Smooth muscle cell (in vitro differentiated cells): ENCODE results near the gene TBC1D22A. TPM values are rescaled to one million over a fixed set of nuclear protein-coding genes. Genes with fewer than 3 reads are reported as not detected.

Experiments
- DNase-seq: peaks from one replicate; lab custom pipeline; 2025; ENCODE audit not compliant: unreplicated experiment; lab: John Stamatoyannopoulos, UW
- H2AFZ ChIP-seq: fragments of 200-600 bp; sonication (generic); 2 replicates; pipeline ENCODE4 v1.6.0; 2016; ENCODE audit warnings: antibody characterized with exemption, low read depth, mild to moderate bottlenecking
- H3F3A ChIP-seq: fragments of 200-600 bp; sonication (generic); 2 replicates; pipeline ENCODE4 v1.6.0; 2017; ENCODE audit warnings: antibody characterized with exemption, low read depth
- H3K27ac ChIP-seq: fragments of 200-600 bp; sonication (generic); 2 replicates; pipeline ENCODE4 v1.5.1; 2016; ENCODE audit warnings: low read depth, mild to moderate bottlenecking
- H3K27me3 ChIP-seq: fragments of 200-600 bp; sonication (generic); 2 replicates; pipeline ENCODE4 v1.6.1; 2016; ENCODE audit warnings: low read depth, mild to moderate bottlenecking
- H3K36me3 ChIP-seq: fragments of 200-600 bp; sonication (generic); 2 replicates; pipeline ENCODE4 v1.5.1; 2016; ENCODE audit warnings: low read depth
- H3K4me1 ChIP-seq: fragments of 200-600 bp; sonication (generic); 2 replicates; pipeline ENCODE4 v1.5.1; 2016; ENCODE audit warnings: low read depth
- H3K4me2 ChIP-seq: fragments of 200-600 bp; sonication (generic); 2 replicates; pipeline ENCODE4 v1.6.0; 2016; ENCODE audit warnings: mild to moderate bottlenecking
- H3K4me3 ChIP-seq: fragments of 200-600 bp; sonication (generic); 2 replicates; pipeline ENCODE4 v1.5.1; 2016; ENCODE audit warnings: mild to moderate bottlenecking
- H3K79me2 ChIP-seq: fragments of 200-600 bp; sonication (generic); 2 replicates; pipeline ENCODE4 v1.6.0; 2016; ENCODE audit warnings: low read depth, mild to moderate bottlenecking
- H3K9ac ChIP-seq: fragments of 200-600 bp; sonication (generic); 2 replicates; pipeline ENCODE4 v1.6.0; 2016; ENCODE audit warnings: low read depth
- H3K9me3 ChIP-seq: fragments of 200-600 bp; sonication (generic); replicated peaks from 2 replicates; pipeline ENCODE4 v1.5.1; 2016; ENCODE audit warnings: low read depth
- H4K20me1 ChIP-seq: fragments of 200-600 bp; sonication (generic); 2 replicates; pipeline ENCODE4 v1.6.0; 2016; ENCODE audit warnings: low read depth
- CTCF ChIP-seq: fragments of 200-600 bp; sonication (generic); IDR thresholded peaks from 2 replicates; pipeline ENCODE4 v1.5.1; 2017; ENCODE audit warnings: borderline replicate concordance, mild to moderate bottlenecking, antibody characterized with exemption; ENCODE audit not compliant: insufficient read depth, poor library complexity, severe bottlenecking
- WGBS: methylation state at CpG from one replicate; pipeline ENCODE4 v1.1.7; 2016; ENCODE audit warnings: low lambda C conversion rate; 5-methylcytosine and 5-hydroxymethylcytosine counted together
- polyA plus RNA-seq: library from polyadenylated mRNA; unstranded; fragments of >200 nt; fragmentation: Nextera tagmentation; extraction: Ambion mirVana; gene quantifications from 2 replicates; pipeline ENCODE4 v1.2.1, GENCODE V29; 2016
- total RNA-seq: library from RNA; depleted of rRNA; stranded (reverse); fragments of >200 nt; gene quantifications from 2 replicates; pipeline ENCODE4 v1.2.3, GENCODE V29; 2014

Gene TBC1D22A
- total and polyA plus RNA-seq, 2 experiments from 2014 or later, result 12.5 to 14.4 TPM

- peak; percentile 91 for TF ChIP-seq CTCF
- Histone ChIP-seq H3K4me3 (no peak overlapping the region), H3K4me2 (no peak overlapping the region), H4K20me1 (peaks cover 82% of the 10 kb centered on the region), H2AFZ (no peak overlapping the region), H3K79me2 (no peaks in the 10 kb centered on the region), H3K9me3 (no peaks in the 10 kb centered on the region), H3K9ac (no peak overlapping the region), H3F3A (no peaks in the 10 kb centered on the region), H3K36me3 (no peaks in the 10 kb centered on the region), H3K4me1 (no peaks in the 10 kb centered on the region), H3K27ac (no peak overlapping the region), H3K27me3 (no peaks in the 10 kb centered on the region)
- WGBS, result 37% methylated on average over 27 of the region's 28 CpGs
- no peak for DNase-seq
Measured at GRCh38 chr22:46803031-46803880, 40.8 kb downstream of the TBC1D22A start.

GRCh38 chr22:46803936-46804335, 41.5 kb downstream of the TBC1D22A start:
- Histone ChIP-seq H3K36me3 (no peaks in the 10 kb centered on the region), H2AFZ (no peak overlapping the region), H3K9me3 (no peaks in the 10 kb centered on the region), H3K27me3 (no peaks in the 10 kb centered on the region), H3K4me2 (no peak overlapping the region), H3K4me3 (no peak overlapping the region), H3K4me1 (no peaks in the 10 kb centered on the region), H3K27ac (no peak overlapping the region), H3K79me2 (no peaks in the 10 kb centered on the region), H3K9ac (no peak overlapping the region), H3F3A (no peaks in the 10 kb centered on the region), H4K20me1 (peaks cover 81% of the 10 kb centered on the region)
- WGBS, result 96% methylated on average over 10 of the region's 10 CpGs
- DNase-seq, result no peak
- no peak for TF ChIP-seq CTCF

GRCh38 chr22:46806794-46807193, 44.3 kb downstream of the TBC1D22A start:
- no peak for TF ChIP-seq CTCF
- Histone ChIP-seq H3K9me3 (no peaks in the 10 kb centered on the region), H3K4me1 (no peaks in the 10 kb centered on the region), H3K79me2 (no peaks in the 10 kb centered on the region), H3K4me3 (no peak overlapping the region), H3K27me3 (no peaks in the 10 kb centered on the region), H3K4me2 (no peak overlapping the region), H2AFZ (no peak overlapping the region), H3K36me3 (no peaks in the 10 kb centered on the region), H3K9ac (no peak overlapping the region), H4K20me1 (peaks cover 75% of the 10 kb centered on the region), H3K27ac (no peak overlapping the region), H3F3A (no peaks in the 10 kb centered on the region)
- DNase-seq, result no peak
- 98% methylated on average over 7 of the region's 7 CpGs for WGBS

- no peak overlapping the region for H3K9ac ChIP-seq
- no peak overlapping the region for H2AFZ ChIP-seq
- no peak for DNase-seq
- H3K27ac ChIP-seq, result no peak overlapping the region
- H3K9me3 ChIP-seq, result no peaks in the 10 kb centered on the region
- H3K4me3 ChIP-seq, result no peak overlapping the region
- H3K4me1 ChIP-seq, result no peaks in the 10 kb centered on the region
- WGBS, result 97% methylated on average over 6 of the region's 6 CpGs
- H3K36me3 ChIP-seq, result no peaks in the 10 kb centered on the region
- H3F3A ChIP-seq, result no peaks in the 10 kb centered on the region
- no peak for TF ChIP-seq CTCF
- H4K20me1 ChIP-seq, result peaks cover 69% of the 10 kb centered on the region
- H3K79me2 ChIP-seq, result no peaks in the 10 kb centered on the region
- no peaks in the 10 kb centered on the region for H3K27me3 ChIP-seq
- H3K4me2 ChIP-seq, result no peak overlapping the region
Measured at GRCh38 chr22:46807458-46807857, 45.0 kb downstream of the TBC1D22A start.
